BLaER1 treated with 17β-estradiol and CSF1 and Interleukin-3, amounts not matched to agents 10 nM and 100 nM (cell line): Measurements from ENCODE around the gene TMEM141.
A peak's percentile ranks its signal among the peaks of the same experiment; 100 is the strongest.
"Not testable (repeated sequence)": the region's sequence is repeated elsewhere in the genome, so short reads cannot be mapped to it uniquely, and the experiment has no call there.

ENCODE experiments used
- H3K27ac ChIP-seq, 11 experiments: shearing (Covaris generic); formaldehyde crosslinking; 2 replicates each; pipeline ENCODE4 v1.8.1; 2022
- H3K27me3 ChIP-seq, 11 experiments: shearing (Covaris generic); formaldehyde crosslinking; 2 replicates each; pipeline ENCODE4 v1.8.1; 2022
- H3K36me3 ChIP-seq, 11 experiments: shearing (Covaris generic); formaldehyde crosslinking; 2 replicates each; pipeline ENCODE4 v1.8.1; 2022
- H3K4me1 ChIP-seq, 10 experiments: shearing (Covaris generic); formaldehyde crosslinking; 2 replicates each; pipeline ENCODE4 v1.8.1; 2022
- H3K4me2 ChIP-seq, 11 experiments: shearing (Covaris generic); formaldehyde crosslinking; 2 replicates each; pipeline ENCODE4 v1.8.1; 2022
- H3K4me3 ChIP-seq, 10 experiments: shearing (Covaris generic); formaldehyde crosslinking; 2 replicates each; pipeline ENCODE4 v1.8.1; 2022
- H3K9ac ChIP-seq, 11 experiments: shearing (Covaris generic); formaldehyde crosslinking; 2 replicates each; pipeline ENCODE4 v1.8.1; 2022
- H3K9me3 ChIP-seq, 11 experiments: shearing (Covaris generic); formaldehyde crosslinking; replicated peaks in 1 of 11; 2 replicates each; pipeline ENCODE4 v1.8.1; 2022
- H4K20me1 ChIP-seq, 11 experiments: shearing (Covaris generic); formaldehyde crosslinking; 2 replicates each; pipeline ENCODE4 v1.8.1; 2022
- Cebpa-rat ChIP-seq, 11 experiments: shearing (Covaris generic); IDR thresholded peaks; 2 replicates each; pipeline ENCODE4 v1.8.1; 2022

The TMEM141 gene

GRCh38 chr9:136789523-136789937 is 1.6 kb upstream of the TMEM141 start:
- Histone ChIP-seq H3K27me3 (peaks cover 0 to 4% (median 0%) of the 10 kb centered on the region in 11 experiments; a peak in 1 of 22 replicates), H3K27ac (no peak overlapping the region), H3K4me3 (no peak overlapping the region), H3K9me3 (no peaks in the 10 kb centered on the region), H3K36me3 (peaks cover 0 to 23% (median 7%) of the 10 kb centered on the region in 11 experiments; a peak in 7 of 22 replicates), H4K20me1 (peaks cover 0 to 30% (median 18%) of the 10 kb centered on the region in 11 experiments; a peak in 16 of 22 replicates), H3K4me1 (peaks cover 49 to 78% (median 66%) of the 10 kb centered on the region in 10 experiments), H3K9ac (no peak overlapping the region), H3K4me2 (no peak overlapping the region; a peak in 1 of 22 replicates)
- TF ChIP-seq Cebpa-rat (IDR thresholded peaks at IDR 0.05): no peak

GRCh38 chr9:136791516-136792276 is 552 bp downstream of the TMEM141 start:
- peak overlapping the region; percentile 66 to 85 (median 75) for H3K4me3 ChIP-seq
- peak overlapping the region; percentile 77 to 91 (median 85) for H3K9ac ChIP-seq
- no peaks in the 10 kb centered on the region for H3K9me3 ChIP-seq
- TF ChIP-seq Cebpa-rat (IDR thresholded peaks at IDR 0.05): no peak
- H3K27ac ChIP-seq: peak overlapping the region; percentile 66 to 89 (median 83)
- peaks cover 36 to 80% (median 69%) of the 10 kb centered on the region in 10 experiments for H3K4me1 ChIP-seq
- H4K20me1 ChIP-seq: peaks cover 0 to 40% (median 18%) of the 10 kb centered on the region in 11 experiments; a peak in 16 of 22 replicates
- H3K36me3 ChIP-seq: peaks cover 0 to 24% (median 7%) of the 10 kb centered on the region in 11 experiments; a peak in 7 of 22 replicates
- H3K4me2 ChIP-seq: peak overlapping the region; percentile 87 to 99 (median 96)
- H3K27me3 ChIP-seq: peaks cover 0 to 5% (median 0%) of the 10 kb centered on the region in 11 experiments; a peak in 2 of 22 replicates

- H3K4me3 ChIP-seq: peak overlapping the region in 9 of 10 experiments; percentile 66 to 85 (median 73); a peak in 15 of 20 replicates
- H3K27ac ChIP-seq: peak overlapping the region in 8 of 11 experiments; percentile 4 to 89 (median 56); a peak in 11 of 22 replicates
- TF ChIP-seq Cebpa-rat (IDR thresholded peaks at IDR 0.05): no peak
- peaks cover 0 to 24% (median 7%) of the 10 kb centered on the region in 11 experiments; a peak in 7 of 22 replicates for H3K36me3 ChIP-seq
- H3K27me3 ChIP-seq: peaks cover 0 to 6% (median 0%) of the 10 kb centered on the region in 11 experiments; a peak in 3 of 22 replicates
- H3K9ac ChIP-seq: peak overlapping the region; percentile 28 to 91 (median 85); a peak in 19 of 22 replicates
- H4K20me1 ChIP-seq: peaks cover 0 to 40% (median 18%) of the 10 kb centered on the region in 11 experiments; a peak in 16 of 22 replicates
- H3K4me2 ChIP-seq: peak overlapping the region; percentile 87 to 99 (median 96)
- peaks cover 36 to 85% (median 72%) of the 10 kb centered on the region in 10 experiments for H3K4me1 ChIP-seq
- no peaks in the 10 kb centered on the region for H3K9me3 ChIP-seq
These were observed 1.4 kb downstream of the TMEM141 start for GRCh38 chr9:136792321-136793085.

GRCh38 chr9:136793086-136793946 is 2.2 kb downstream of the TMEM141 start:
- H3K27ac ChIP-seq: no peak overlapping the region

GRCh38 chr9:136794281-136794999 is 3.3 kb downstream of the TMEM141 start:
- Histone ChIP-seq H3K9me3 (no peaks in the 10 kb centered on the region), H4K20me1 (peaks cover 0 to 50% (median 18%) of the 10 kb centered on the region in 11 experiments; a peak in 17 of 22 replicates), H3K36me3 (peaks cover 0 to 24% (median 7%) of the 10 kb centered on the region in 11 experiments; a peak in 7 of 22 replicates), H3K27ac (no peak overlapping the region), H3K4me3 (no peak overlapping the region), H3K9ac (peak overlapping the region in 2 of 11 experiments; percentile 15 to 23; a peak in 1 of 22 replicates), H3K4me2 (peak overlapping the region in 1 of 11 experiments; percentile 24; a peak in 1 of 22 replicates), H3K27me3 (peaks cover 0 to 14% (median 6%) of the 10 kb centered on the region in 11 experiments; a peak in 12 of 22 replicates), H3K4me1 (peaks cover 27 to 78% (median 64%) of the 10 kb centered on the region in 10 experiments)
- no peak for TF ChIP-seq Cebpa-rat (IDR thresholded peaks at IDR 0.05)

More at GRCh38 chr9:136793086-136793946, 2.2 kb downstream of the TMEM141 start:
- no peak for TF ChIP-seq Cebpa-rat (IDR thresholded peaks at IDR 0.05)
- Histone ChIP-seq H3K4me3 (no peak overlapping the region), H4K20me1 (peaks cover 0 to 40% (median 18%) of the 10 kb centered on the region in 11 experiments; a peak in 16 of 22 replicates), H3K4me1 (peaks cover 29 to 79% (median 66%) of the 10 kb centered on the region in 10 experiments), H3K9ac (peak overlapping the region in 3 of 11 experiments; percentile 4 to 91 (median 84); a peak in 2 of 22 replicates), H3K4me2 (peak overlapping the region in 8 of 11 experiments; percentile 93 to 99 (median 97); a peak in 10 of 22 replicates), H3K27me3 (peaks cover 0 to 6% (median 0%) of the 10 kb centered on the region in 11 experiments; a peak in 4 of 22 replicates), H3K9me3 (no peaks in the 10 kb centered on the region), H3K36me3 (peaks cover 0 to 24% (median 7%) of the 10 kb centered on the region in 11 experiments; a peak in 7 of 22 replicates)

GRCh38 chr9:136795000-136795348 is 3.8 kb downstream of the TMEM141 start:
- H4K20me1 ChIP-seq: peaks cover 0 to 55% (median 18%) of the 10 kb centered on the region in 11 experiments; a peak in 17 of 22 replicates
- no peak overlapping the region for H3K4me3 ChIP-seq
- H3K4me2 ChIP-seq: peak overlapping the region in 4 of 11 experiments; percentile 0 to 75 (median 46); a peak in 2 of 22 replicates
- H3K36me3 ChIP-seq: peaks cover 0 to 24% (median 7%) of the 10 kb centered on the region in 11 experiments; a peak in 7 of 22 replicates
- H3K27ac ChIP-seq: no peak overlapping the region
- TF ChIP-seq Cebpa-rat (IDR thresholded peaks at IDR 0.05): no peak
- H3K9ac ChIP-seq: peak overlapping the region in 2 of 11 experiments; percentile 15 to 23; a peak in 1 of 22 replicates
- peaks cover 0 to 19% (median 9%) of the 10 kb centered on the region in 11 experiments; a peak in 12 of 22 replicates for H3K27me3 ChIP-seq
- peaks cover 29 to 82% (median 68%) of the 10 kb centered on the region in 10 experiments for H3K4me1 ChIP-seq
- H3K9me3 ChIP-seq: no peaks in the 10 kb centered on the region

- Histone ChIP-seq H3K4me3 (no peak within 1 kb of the TSS), H3K27me3 (peaks cover 0 to 23% (median 9%) of the 10 kb centered on the region in 11 experiments; a peak in 12 of 22 replicates), H3K9me3 (no peaks in the 10 kb centered on the region), H4K20me1 (peaks cover 0 to 62% (median 20%) of the 10 kb centered on the region in 11 experiments; a peak in 18 of 22 replicates), H3K4me2 (peak within 1 kb of the TSS in 9 of 11 experiments; percentile 0 to 75 (median 59); a peak in 15 of 22 replicates), H3K4me1 (peaks cover 34 to 88% (median 73%) of the 10 kb centered on the region in 10 experiments), H3K27ac (no peak within 1 kb of the TSS), H3K36me3 (peaks cover 0 to 24% (median 7%) of the 10 kb centered on the region in 11 experiments; a peak in 7 of 22 replicates), H3K9ac (peak within 1 kb of the TSS in 5 of 11 experiments; percentile 15 to 59 (median 26); a peak in 4 of 22 replicates)
- no peak for TF ChIP-seq Cebpa-rat (IDR thresholded peaks at IDR 0.05)
These were observed 5.2 kb downstream of the TMEM141 start, which contains the start of gene CCDC183 for GRCh38 chr9:136796238-136796774. CCDC183 (plus strand) TSS chr9:136796338; CDS start chr9:136796398, 60 bp downstream.

GRCh38 chr9:136796775-136797347 is 5.7 kb downstream of the TMEM141 start:
- peak overlapping the region in 7 of 11 experiments; percentile 47 to 75 (median 69); a peak in 11 of 22 replicates for H3K4me2 ChIP-seq

More at GRCh38 chr9:136796775-136797347, 5.7 kb downstream of the TMEM141 start:
- Histone ChIP-seq H3K27me3 (peaks cover 0 to 23% (median 9%) of the 10 kb centered on the region in 11 experiments; a peak in 12 of 22 replicates), H4K20me1 (peaks cover 0 to 62% (median 20%) of the 10 kb centered on the region in 11 experiments; a peak in 18 of 22 replicates), H3K36me3 (peaks cover 0 to 24% (median 7%) of the 10 kb centered on the region in 11 experiments; a peak in 7 of 22 replicates), H3K9ac (peak overlapping the region in 2 of 11 experiments; percentile 26 to 59; a peak in 1 of 22 replicates), H3K4me1 (peaks cover 36 to 88% (median 73%) of the 10 kb centered on the region in 10 experiments)
- H3K9me3 ChIP-seq, H3K4me3 ChIP-seq, H3K27ac ChIP-seq: not testable (repeated sequence)
